HepG2 (cell line): Measurements from ENCODE around the gene MTSS2. TPM values are rescaled to one million over a fixed set of nuclear protein-coding genes. Genes with fewer than 3 reads are reported as not detected.
A peak's percentile ranks its signal among the peaks of the same experiment; 100 is the strongest.

Experiments
- CHCHD3 ChIP-seq: sonication (generic); formaldehyde crosslinking; IDR thresholded peaks from 2 replicates; pipeline ENCODE4 v1.8.0; 2022; ENCODE audit warnings: mild to moderate bottlenecking, missing genetic modification reagents, moderate library complexity
- HNRNPLL ChIP-seq: fragments of 200-400 bp; formaldehyde crosslinking; IDR thresholded peaks from 2 replicates; pipeline ENCODE4 v1.6.1; 2017; ENCODE audit warnings: mild to moderate bottlenecking, low read depth, low read length; ENCODE audit not compliant: poor library complexity, severe bottlenecking
- NFE2 ChIP-seq: sonication (generic); formaldehyde crosslinking; IDR thresholded peaks from 2 replicates; pipeline ENCODE4 v1.4.0; 2020; ENCODE audit warnings: missing genetic modification reagents
- NFE2L1 ChIP-seq: sonication (generic); formaldehyde crosslinking; IDR thresholded peaks from 2 replicates; pipeline ENCODE4 v1.4.0; 2020; ENCODE audit warnings: missing genetic modification reagents, mild to moderate bottlenecking, borderline replicate concordance
- NFRKB ChIP-seq: fragments of 450-650 bp; IDR thresholded peaks from 2 replicates; pipeline ENCODE4 v1.6.1; 2017
- RARG ChIP-seq: sonication (generic); formaldehyde crosslinking; IDR thresholded peaks from 2 replicates; pipeline ENCODE4 v1.4.0; 2020; ENCODE audit warnings: low read depth, mild to moderate bottlenecking, missing genetic modification reagents
- TBX2 ChIP-seq: sonication (generic); formaldehyde crosslinking; IDR thresholded peaks from 2 replicates; pipeline ENCODE4 v1.5.0; 2020; ENCODE audit warnings: missing genetic modification reagents, mild to moderate bottlenecking, borderline replicate concordance
- ZBED4 ChIP-seq: sonication (generic); formaldehyde crosslinking; IDR thresholded peaks from 2 replicates; pipeline ENCODE4 v1.4.0; 2020; ENCODE audit warnings: missing genetic modification reagents, borderline replicate concordance
- ZBTB7A ChIP-seq: sonication (generic); formaldehyde crosslinking; IDR thresholded peaks from 2 replicates; pipeline ENCODE4 v1.8.0; 2022; ENCODE audit warnings: mild to moderate bottlenecking, missing genetic modification reagents
- ZFY ChIP-seq: sonication (generic); formaldehyde crosslinking; IDR thresholded peaks from 2 replicates; pipeline ENCODE4 v1.4.0; 2020; ENCODE audit warnings: missing genetic modification reagents
- ZKSCAN1 ChIP-seq: fragments of 150-350 bp; IDR thresholded peaks from 2 replicates; pipeline ENCODE4 v1.6.1; 2014; ENCODE audit warnings: low read length
- ZNF615 ChIP-seq: sonication (generic); formaldehyde crosslinking; IDR thresholded peaks from 2 replicates; pipeline ENCODE4 v1.5.0; 2020; ENCODE audit warnings: mild to moderate bottlenecking, missing genetic modification reagents, borderline replicate concordance
- polyA plus RNA-seq, 8 experiments: library from polyadenylated mRNA; depleted of rRNA in 3 of 8; stranded (reverse) in 7 of 8; unstranded in 1 of 8; fragments of >200 nt; fragmentation: Illumina TruSeq in 4 of 8; extraction: Trizol in 4 of 8; gene quantifications; 2 replicates each; pipeline versions ENCODE4 v1.2.1 to v1.2.3, GENCODE V29; 2011 to 2016; ENCODE audit warnings: low read depth in 4 of 8, missing spikeins in 1 of 8, mixed read lengths in 1 of 8; ENCODE audit not compliant: insufficient read depth in 1 of 8
- total RNA-seq, 5 experiments: library from RNA; depleted of rRNA; stranded (reverse); fragments of >200 nt; fragmentation: Illumina TruSeq; extraction: Trizol; gene quantifications; 2 replicates each; pipeline ENCODE4 v1.2.3, GENCODE V29; 2016; ENCODE audit warnings: low read depth in 1 of 5
- TF ChIP-seq, protein P1 (sequence below): IDR thresholded peaks from 2 replicates; pipeline ENCODE4 v1.6.1; 2016; ENCODE audit warnings: mild to moderate bottlenecking
- TF ChIP-seq, protein P2 (sequence below): sonication (generic); formaldehyde crosslinking; IDR thresholded peaks from 2 replicates; pipeline ENCODE4 v1.5.1; 2020; ENCODE audit warnings: mild to moderate bottlenecking, missing genetic modification reagents, borderline replicate concordance
- TF ChIP-seq, protein P3 (sequence below): sonication (generic); formaldehyde crosslinking; IDR thresholded peaks from 2 replicates; pipeline ENCODE4 v1.4.0; 2020; ENCODE audit warnings: mild to moderate bottlenecking, missing genetic modification reagents

The MTSS2 gene
- total and polyA plus RNA-seq, 2 of the 13 experiments (the other 11 are each of a cell fraction or from before 2014, with no cell fraction given): 132 to 242 TPM

DNA sequence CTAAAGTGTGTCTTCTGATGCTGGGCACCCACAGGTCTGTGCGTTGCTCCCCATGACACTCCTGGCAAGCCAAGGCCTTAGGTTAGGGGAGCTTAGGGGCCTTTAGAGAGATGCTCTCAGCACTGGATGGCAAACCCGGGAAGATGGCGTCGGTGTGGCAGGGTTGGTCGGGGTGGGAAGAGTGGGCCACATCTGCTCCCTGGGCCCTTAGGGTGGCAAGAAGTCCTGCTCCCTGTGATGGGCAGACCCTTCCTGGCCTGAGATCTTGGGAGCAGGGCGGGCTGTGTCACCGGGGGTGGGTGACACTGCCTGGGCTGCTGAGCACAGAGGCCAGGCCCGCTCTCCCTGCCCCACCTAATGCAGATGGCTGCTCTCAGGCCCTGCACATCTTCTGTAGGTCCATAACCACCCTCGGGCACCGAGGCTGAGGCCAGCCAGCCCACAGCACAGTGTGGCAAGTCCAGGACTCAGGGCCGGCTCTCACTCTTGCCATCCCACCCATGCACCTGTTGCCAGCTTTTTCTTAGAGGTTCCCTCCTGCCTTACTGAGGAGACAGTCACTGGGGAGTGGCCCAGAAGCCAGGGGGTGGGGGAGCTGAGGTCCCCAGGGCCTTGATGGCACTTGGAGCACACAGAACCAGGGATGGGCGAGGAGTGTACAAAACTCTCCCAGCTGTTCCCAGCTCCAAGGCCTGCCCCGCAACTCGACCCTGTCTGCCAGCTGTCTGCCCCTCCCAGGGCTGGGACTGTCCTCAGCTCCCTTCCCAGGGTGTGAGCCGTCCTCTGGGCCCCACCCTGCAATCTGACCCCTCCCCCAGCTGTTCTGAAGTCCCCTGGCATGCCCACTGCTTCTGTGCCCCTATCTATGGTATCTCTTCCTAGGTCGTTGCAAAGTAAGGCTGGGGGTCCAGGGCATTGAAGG is 4.4 kb upstream of the MTSS2 start (continued):
- TF ChIP-seq ZBED4 (CRISPR knock-in tag) (no peak), NFE2L1 (0 out of 2 replicates have a peak, but pooled peaks have one; percentile 60), HNRNPLL (peak; percentile 9), RARG (CRISPR knock-in tag) (no peak), ZBTB7A (CRISPR knock-in tag) (0 out of 2 replicates have a peak, but pooled peaks have one; percentile 29), TBX2 (CRISPR knock-in tag) (no peak; the same call in 1 of the 2 replicates), ZKSCAN1 (no peak), NFE2 (CRISPR knock-in tag) (no peak), CHCHD3 (CRISPR knock-in tag) (peak; percentile 32; the same call in 1 of the 2 replicates), NFRKB (no peak), ZNF615 (CRISPR knock-in tag) (no peak), ZFY (no peak)
- TF ChIP-seq, protein P1, sequence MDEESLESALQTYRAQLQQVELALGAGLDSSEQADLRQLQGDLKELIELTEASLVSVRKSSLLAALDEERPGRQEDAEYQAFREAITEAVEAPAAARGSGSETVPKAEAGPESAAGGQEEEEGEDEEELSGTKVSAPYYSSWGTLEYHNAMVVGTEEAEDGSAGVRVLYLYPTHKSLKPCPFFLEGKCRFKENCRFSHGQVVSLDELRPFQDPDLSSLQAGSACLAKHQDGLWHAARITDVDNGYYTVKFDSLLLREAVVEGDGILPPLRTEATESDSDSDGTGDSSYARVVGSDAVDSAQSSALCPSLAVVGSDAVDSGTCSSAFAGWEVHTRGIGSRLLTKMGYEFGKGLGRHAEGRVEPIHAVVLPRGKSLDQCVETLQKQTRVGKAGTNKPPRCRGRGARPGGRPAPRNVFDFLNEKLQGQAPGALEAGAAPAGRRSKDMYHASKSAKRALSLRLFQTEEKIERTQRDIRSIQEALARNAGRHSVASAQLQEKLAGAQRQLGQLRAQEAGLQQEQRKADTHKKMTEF: no peak
- TF ChIP-seq, protein P2, sequence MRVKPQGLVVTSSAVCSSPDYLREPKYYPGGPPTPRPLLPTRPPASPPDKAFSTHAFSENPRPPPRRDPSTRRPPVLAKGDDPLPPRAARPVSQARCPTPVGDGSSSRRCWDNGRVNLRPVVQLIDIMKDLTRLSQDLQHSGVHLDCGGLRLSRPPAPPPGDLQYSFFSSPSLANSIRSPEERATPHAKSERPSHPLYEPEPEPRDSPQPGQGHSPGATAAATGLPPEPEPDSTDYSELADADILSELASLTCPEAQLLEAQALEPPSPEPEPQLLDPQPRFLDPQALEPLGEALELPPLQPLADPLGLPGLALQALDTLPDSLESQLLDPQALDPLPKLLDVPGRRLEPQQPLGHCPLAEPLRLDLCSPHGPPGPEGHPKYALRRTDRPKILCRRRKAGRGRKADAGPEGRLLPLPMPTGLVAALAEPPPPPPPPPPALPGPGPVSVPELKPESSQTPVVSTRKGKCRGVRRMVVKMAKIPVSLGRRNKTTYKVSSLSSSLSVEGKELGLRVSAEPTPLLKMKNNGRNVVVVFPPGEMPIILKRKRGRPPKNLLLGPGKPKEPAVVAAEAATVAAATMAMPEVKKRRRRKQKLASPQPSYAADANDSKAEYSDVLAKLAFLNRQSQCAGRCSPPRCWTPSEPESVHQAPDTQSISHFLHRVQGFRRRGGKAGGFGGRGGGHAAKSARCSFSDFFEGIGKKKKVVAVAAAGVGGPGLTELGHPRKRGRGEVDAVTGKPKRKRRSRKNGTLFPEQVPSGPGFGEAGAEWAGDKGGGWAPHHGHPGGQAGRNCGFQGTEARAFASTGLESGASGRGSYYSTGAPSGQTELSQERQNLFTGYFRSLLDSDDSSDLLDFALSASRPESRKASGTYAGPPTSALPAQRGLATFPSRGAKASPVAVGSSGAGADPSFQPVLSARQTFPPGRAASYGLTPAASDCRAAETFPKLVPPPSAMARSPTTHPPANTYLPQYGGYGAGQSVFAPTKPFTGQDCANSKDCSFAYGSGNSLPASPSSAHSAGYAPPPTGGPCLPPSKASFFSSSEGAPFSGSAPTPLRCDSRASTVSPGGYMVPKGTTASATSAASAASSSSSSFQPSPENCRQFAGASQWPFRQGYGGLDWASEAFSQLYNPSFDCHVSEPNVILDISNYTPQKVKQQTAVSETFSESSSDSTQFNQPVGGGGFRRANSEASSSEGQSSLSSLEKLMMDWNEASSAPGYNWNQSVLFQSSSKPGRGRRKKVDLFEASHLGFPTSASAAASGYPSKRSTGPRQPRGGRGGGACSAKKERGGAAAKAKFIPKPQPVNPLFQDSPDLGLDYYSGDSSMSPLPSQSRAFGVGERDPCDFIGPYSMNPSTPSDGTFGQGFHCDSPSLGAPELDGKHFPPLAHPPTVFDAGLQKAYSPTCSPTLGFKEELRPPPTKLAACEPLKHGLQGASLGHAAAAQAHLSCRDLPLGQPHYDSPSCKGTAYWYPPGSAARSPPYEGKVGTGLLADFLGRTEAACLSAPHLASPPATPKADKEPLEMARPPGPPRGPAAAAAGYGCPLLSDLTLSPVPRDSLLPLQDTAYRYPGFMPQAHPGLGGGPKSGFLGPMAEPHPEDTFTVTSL (CRISPR knock-in tag): no peak
- TF ChIP-seq, protein P3, sequence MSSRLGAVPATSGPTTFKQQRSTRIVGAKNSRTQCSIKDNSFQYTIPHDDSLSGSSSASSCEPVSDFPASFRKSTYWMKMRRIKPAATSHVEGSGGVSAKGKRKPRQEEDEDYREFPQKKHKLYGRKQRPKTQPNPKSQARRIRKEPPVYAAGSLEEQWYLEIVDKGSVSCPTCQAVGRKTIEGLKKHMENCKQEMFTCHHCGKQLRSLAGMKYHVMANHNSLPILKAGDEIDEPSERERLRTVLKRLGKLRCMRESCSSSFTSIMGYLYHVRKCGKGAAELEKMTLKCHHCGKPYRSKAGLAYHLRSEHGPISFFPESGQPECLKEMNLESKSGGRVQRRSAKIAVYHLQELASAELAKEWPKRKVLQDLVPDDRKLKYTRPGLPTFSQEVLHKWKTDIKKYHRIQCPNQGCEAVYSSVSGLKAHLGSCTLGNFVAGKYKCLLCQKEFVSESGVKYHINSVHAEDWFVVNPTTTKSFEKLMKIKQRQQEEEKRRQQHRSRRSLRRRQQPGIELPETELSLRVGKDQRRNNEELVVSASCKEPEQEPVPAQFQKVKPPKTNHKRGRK (CRISPR knock-in tag): 0 out of 2 replicates have a peak, but pooled peaks have one; percentile 46
